Measurements from ENCODE around the gene PPARG. TPM values are rescaled to one million over a fixed set of nuclear protein-coding genes. Genes with fewer than 3 reads are reported as not detected.

The PPARG gene
- 100 to 1,000 TPM; 199 to 374 (median 218) TPM for total RNA-seq

- ATAC-seq (ENCODE audit: low FRiP score) (peak; percentile 77), DNase-seq (ENCODE audit: low spot score) (no peak)
- no peak for TF ChIP-seq CTCF (IDR thresholded peaks at IDR 0.05)
Observed at GRCh38 chr3:12288182-12289129, at the start of gene PPARG. Gene PPARG, plus strand, starts transcription at chr3:12289070. Its CDS starts 90,642 bp downstream, at chr3:12379712.

GRCh38 chr3:12239301-12239700 is 49.6 kb upstream of the PPARG start:
- DNase-seq (ENCODE audit: low spot score): no peak
- TF ChIP-seq CTCF (IDR thresholded peaks at IDR 0.05): no peak
- no peak for ATAC-seq (ENCODE audit: low FRiP score)

- no peak for DNase-seq (ENCODE audit: low spot score)
- no peak for ATAC-seq (ENCODE audit: low FRiP score)
- no peak for TF ChIP-seq CTCF (IDR thresholded peaks at IDR 0.05)
Observed at GRCh38 chr3:12242772-12243171, 46.1 kb upstream of the PPARG start.

- TF ChIP-seq CTCF (IDR thresholded peaks at IDR 0.05): no peak
- no peak for DNase-seq (ENCODE audit: low spot score)
- ATAC-seq (ENCODE audit: low FRiP score): no peak
Observed at GRCh38 chr3:12246497-12247163, 42.2 kb upstream of the PPARG start.

GRCh38 chr3:12247411-12247810 is 41.5 kb upstream of the PPARG start:
- TF ChIP-seq CTCF (IDR thresholded peaks at IDR 0.05): no peak
- ATAC-seq (ENCODE audit: low FRiP score) (no peak), DNase-seq (ENCODE audit: low spot score) (no peak)

- no peak for DNase-seq (ENCODE audit: low spot score)
- ATAC-seq (ENCODE audit: low FRiP score): no peak
- no peak for TF ChIP-seq CTCF (IDR thresholded peaks at IDR 0.05)
Observed at GRCh38 chr3:12249519-12249918, 39.4 kb upstream of the PPARG start.

Measured in omental fat pad (tissue), 4 donors.